HG03571 (cell line): ENCODE measurements around the gene MORF4L2.

Experiments
- ATAC-seq: cut with Tn5 transposase; IDR thresholded peaks from one replicate; pipeline ENCODE4 v1.9.1; 2021; ENCODE audit not compliant: unreplicated experiment

MORF4L2 gene

DNA sequence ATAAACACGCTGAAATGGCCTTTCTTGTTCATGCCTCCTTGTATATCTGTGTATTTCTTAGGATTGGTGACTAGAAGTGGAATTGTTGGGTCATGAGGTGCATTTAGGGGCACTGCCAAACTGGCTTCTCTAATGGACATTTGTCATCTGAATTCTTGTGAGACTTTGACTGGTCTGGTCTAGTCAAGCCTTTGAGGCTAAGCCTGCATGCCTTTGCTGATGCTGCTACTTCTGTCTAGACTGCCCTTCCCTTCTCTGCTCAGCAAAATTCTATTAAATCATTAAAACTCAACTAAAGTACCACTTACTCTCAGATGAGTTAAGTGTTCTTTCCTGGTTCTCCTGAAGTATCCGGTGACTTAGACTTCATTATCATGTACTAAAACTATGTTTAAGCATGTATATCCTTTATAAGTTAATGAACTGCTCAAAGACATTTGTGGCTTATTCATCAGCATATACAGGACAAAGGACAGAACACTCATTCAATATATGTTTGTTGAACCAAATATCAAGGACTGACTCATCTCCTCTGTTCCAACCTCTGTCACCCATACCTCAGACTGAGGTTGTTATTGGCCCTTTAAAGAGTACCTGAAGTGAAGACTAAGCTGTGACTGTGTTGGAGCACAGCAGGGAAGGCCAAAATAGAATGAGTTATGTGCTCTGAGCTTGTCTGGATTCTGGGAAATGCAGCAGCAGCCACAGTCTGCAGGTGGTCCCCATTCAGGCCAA, 48.7 kb downstream of the MORF4L2 start:
- no peak for ATAC-seq

DNA sequence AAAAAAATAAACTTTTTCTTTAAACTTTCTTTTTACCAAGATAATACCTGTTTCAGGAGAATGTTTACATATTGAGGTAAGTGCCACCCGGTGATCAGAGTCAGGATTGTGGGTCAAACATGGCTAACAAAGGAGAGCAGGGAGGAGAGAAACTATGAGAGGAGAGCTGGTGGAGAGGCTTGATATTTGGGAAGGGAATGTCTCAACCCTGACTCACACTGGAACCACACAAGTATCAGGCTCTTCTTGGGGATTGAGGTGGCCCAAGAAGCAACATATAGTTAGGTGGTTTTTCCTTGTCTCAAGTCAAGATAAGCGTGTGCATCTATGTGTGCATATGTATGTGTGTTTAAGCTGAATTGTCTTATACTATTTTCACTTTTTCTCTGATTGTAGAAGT, 51.1 kb downstream of the MORF4L2 start:
- ATAC-seq, result no peak

DNA sequence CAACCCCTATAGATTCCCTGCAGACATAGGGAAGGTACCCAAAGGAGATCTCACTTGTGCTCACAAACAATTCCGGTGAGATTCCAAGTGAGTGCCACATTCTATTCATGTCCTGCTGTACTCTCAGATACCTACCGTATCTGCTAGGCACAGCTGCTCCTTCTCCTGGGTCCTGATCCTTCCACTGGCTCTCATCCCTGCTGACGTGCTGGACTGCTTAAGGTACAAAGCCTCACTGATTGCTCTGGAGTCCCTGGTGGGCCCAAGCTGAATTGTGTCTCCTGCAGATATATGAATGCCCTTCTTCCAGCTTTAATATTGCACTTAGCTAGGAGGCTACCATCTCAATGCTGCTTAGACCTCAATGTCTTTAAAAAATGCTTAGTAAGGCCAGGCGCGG, 55.4 kb downstream of the MORF4L2 start:
- no peak for ATAC-seq

DNA sequence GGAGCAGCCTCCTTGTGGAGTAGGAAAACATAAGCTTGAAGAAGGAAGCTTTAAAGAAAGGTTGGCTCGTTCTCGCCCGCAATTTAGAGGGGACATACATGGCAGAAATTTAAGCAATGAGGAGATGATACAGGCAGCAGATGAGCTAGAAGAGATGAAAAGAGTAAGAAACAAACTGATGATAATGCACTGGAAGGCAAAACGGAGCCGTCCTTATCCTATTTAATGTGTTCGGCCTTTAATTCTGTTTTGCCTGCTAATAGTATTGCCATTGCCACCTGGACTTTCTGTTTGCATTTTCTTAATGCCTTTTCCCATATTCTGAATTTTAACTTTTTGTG, 56.4 kb downstream of the MORF4L2 start:
- no peak for ATAC-seq

DNA sequence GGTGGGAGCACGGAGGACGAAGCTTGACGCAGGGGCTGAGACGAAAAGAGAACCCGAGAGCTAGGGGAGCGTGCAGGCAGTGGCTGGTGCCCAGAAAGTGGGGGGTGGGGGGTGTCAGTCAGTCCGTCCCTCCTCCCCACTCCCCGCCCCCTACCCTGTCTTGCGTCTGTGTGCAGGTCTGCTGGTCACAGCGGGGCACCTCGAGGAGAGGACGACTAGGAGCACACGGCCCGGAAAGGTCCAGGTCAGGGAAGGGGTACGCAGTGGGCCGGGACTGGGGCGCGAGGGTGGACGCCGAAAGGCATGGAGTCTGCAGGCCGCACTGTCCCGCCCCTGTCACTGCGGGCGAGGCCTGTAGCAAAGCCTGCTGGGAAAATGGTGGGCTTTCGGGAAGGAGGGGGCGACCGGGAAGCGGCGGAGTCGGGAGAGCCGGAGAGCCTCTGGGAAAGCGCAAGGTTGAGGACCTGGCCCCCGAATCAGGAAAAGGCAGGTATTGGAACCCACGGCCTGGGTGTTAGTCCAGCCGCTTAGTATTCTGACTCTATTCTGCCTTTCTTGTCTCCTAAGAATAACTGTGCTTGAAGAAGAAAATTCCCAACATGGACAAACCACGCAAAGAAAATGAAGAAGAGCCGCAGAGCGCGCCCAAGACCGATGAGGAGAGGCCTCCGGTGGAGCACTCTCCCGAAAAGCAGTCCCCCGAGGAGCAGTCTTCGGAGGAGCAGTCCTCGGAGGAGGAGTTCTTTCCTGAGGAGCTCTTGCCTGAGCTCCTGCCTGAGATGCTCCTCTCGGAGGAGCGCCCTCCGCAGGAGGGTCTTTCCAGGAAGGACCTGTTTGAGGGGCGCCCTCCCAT, 57.0 kb downstream of the MORF4L2 start:
- peak; percentile 38 for ATAC-seq

DNA sequence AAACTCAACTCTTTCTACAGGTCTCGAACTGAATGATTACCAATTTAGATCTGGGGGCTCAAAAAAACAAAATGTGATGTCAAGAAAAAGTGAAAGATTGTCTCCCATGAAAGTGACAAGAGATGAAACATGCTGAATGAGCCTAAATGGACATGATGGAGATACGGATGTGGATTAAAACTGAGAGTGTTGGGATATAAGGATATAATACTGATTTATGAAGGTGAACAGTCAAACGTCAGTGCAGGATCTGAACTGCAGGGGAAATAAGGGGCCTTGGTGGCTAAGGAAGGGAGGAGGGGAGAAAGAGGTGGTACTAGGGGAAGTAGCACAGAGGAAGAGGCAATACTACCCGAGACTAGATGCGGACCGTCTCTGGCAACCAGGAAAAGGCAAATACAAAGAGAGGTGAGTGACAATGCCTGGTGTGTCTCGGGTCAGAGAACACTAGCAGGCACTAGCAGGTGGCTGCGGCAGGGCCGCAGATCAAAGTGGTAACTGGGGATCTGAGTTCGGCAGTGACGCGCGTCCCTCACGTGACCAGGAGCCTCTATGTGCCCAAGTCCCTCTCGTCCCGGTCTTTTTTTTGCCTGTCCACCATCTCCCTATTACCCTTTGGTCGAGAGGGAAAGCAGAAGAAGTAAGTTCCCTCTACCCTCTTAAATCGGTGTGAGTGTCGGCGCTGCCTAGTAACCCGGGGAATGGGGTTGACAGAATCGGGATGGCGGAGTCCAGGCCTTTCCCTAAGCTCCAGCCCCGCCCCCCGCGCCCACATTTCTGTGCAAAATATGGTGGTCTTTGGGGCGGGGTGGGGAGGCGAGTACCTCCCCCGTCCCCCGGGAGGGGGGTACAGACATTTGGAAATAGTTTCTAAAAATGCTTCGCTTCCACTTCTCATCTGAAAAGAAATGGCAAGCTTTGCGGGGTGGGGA, 57.8 kb downstream of the MORF4L2 start, which contains the start of gene TCEAL1:
Gene TCEAL1, plus strand, starts transcription at position 590 of the 932 bp plus-strand sequence. CDS start 942 bp downstream, outside the sequence.
- peak; percentile 84 for ATAC-seq

DNA sequence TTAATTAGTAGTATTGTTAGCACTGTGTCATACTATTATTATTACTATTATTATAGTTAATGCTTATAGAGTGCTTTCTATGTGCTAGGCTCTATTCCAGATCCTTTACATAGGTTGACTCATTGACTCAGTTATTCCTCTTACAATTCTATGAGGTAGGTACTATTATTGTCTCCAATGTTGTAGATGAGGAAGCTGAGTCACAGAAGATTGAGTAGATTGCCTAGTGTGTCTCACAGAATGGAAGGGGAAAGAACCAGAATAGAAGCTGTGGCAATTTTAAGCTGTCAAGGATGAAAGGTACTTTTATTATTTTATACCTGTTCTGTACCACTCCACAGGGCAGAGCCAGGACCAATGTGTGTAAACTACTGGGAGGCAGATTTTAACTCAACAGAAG, 59.6 kb downstream of the MORF4L2 start:
- no peak for ATAC-seq
